GM12874 (cell line): ENCODE results near the gene F10.

Experiments used
- CTCF ChIP-seq: IDR thresholded peaks from 2 replicates; pipeline ENCODE4 v1.5.1; 2011; ENCODE audit warnings: low read depth, mild to moderate bottlenecking, control low read depth, low read length, moderate library complexity; ENCODE audit not compliant: insufficient read depth

F10 gene

GRCh38 chr13:113143466-113144254, 21.1 kb downstream of the F10 start:
- TF ChIP-seq CTCF, result no peak

GRCh38 chr13:113144255-113144629, 21.6 kb downstream of the F10 start:
- TF ChIP-seq CTCF, result no peak

- no peak for TF ChIP-seq CTCF
Measured at GRCh38 chr13:113145496-113145895, 22.9 kb downstream of the F10 start.

- TF ChIP-seq CTCF, result no peak
Measured at GRCh38 chr13:113145911-113146598, 23.5 kb downstream of the F10 start.

- no peak for TF ChIP-seq CTCF
Measured at GRCh38 chr13:113146750-113147149, 24.2 kb downstream of the F10 start.

GRCh38 chr13:113147206-113147605, 24.6 kb downstream of the F10 start:
- TF ChIP-seq CTCF, result no peak

- no peak for TF ChIP-seq CTCF
Measured at GRCh38 chr13:113148407-113148806, 25.8 kb downstream of the F10 start.
